GM18861 (cell line): ENCODE data around the gene USP35.

Experiments used
- ATAC-seq: cut with Tn5 transposase; IDR thresholded peaks from one replicate; pipeline ENCODE4 v1.9.1; 2021; ENCODE audit not compliant: unreplicated experiment

Gene USP35

GRCh38 chr11:78259777-78260487, 71.2 kb downstream of the USP35 start:
- ATAC-seq: no peak

DNA sequence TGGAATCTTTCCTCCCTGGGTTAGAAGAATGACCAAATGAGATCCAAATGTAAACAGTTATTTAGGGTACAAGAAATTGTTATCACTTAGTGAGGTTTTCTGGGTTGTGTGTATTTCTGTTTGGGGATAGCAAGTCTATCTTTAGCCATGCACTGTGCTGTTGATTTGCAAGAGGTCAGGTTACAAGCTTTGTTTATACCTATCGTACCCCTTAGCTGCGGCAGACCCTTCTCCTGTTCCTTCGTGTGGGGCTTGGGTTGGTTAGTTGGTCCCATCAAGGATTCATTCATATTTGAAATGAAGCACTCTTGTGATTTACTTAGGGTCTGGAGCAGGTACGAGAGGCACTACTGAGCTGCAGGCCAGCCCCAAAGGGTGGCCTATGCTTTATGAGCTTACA, 72.6 kb downstream of the USP35 start:
- ATAC-seq: no peak

- ATAC-seq: no peak
These were observed 73.1 kb downstream of the USP35 start for GRCh38 chr11:78261828-78262227.

- ATAC-seq: no peak
These were observed 73.5 kb downstream of the USP35 start for GRCh38 chr11:78262238-78262637.

DNA sequence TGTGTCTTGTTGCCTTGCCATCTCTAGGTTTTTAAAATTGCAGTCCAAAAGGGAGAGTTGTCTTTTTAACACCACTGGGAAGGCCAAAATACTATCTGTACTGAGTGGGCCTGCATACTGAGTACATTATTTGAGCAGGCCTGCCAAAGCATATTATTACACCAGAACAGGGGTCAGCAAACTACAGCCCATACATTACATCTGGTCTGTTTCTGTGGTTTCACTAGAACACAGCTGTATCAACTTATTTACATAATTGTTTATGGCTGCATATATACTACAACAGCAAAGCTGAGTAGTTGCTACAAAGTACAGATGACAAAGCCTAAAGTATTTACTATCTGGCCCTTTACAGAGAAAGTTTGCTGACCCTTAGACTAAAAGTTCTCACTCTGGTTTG, 74.0 kb downstream of the USP35 start:
- ATAC-seq: no peak
